Ishikawa (cell line): ENCODE data around the gene SLX9.

ENCODE experiments used
- CEBPB ChIP-seq: IDR thresholded peaks from 2 replicates; pipeline ENCODE4 v1.6.1; 2012
- CREB1 ChIP-seq: IDR thresholded peaks from 2 replicates; pipeline ENCODE4 v1.6.1; 2012; ENCODE audit warnings: low read depth
- EGR1 ChIP-seq: IDR thresholded peaks from 2 replicates; pipeline ENCODE4 v1.6.1; 2012
- EP300 ChIP-seq: IDR thresholded peaks from 2 replicates; pipeline ENCODE4 v1.6.1; 2012; ENCODE audit warnings: borderline replicate concordance
- FOXM1 ChIP-seq: IDR thresholded peaks from 2 replicates; pipeline ENCODE4 v1.6.1; 2012; ENCODE audit warnings: low read depth, borderline replicate concordance
- MAX ChIP-seq: IDR thresholded peaks from 2 replicates; pipeline ENCODE4 v1.6.1; 2012
- NFIC ChIP-seq: IDR thresholded peaks from 2 replicates; pipeline ENCODE4 v1.6.1; 2012
- RAD21 ChIP-seq: IDR thresholded peaks from 2 replicates; pipeline ENCODE4 v1.6.1; 2012; ENCODE audit warnings: low read depth
- REST ChIP-seq: IDR thresholded peaks from 2 replicates; pipeline ENCODE4 v1.6.1; 2012; ENCODE audit warnings: low read depth, mild to moderate bottlenecking
- TAF1 ChIP-seq: IDR thresholded peaks from 2 replicates; pipeline ENCODE4 v1.6.1; 2012; ENCODE audit warnings: low read depth, mild to moderate bottlenecking
- TCF12 ChIP-seq: IDR thresholded peaks from 2 replicates; pipeline ENCODE4 v1.6.1; 2012; ENCODE audit warnings: low read depth
- TEAD4 ChIP-seq: IDR thresholded peaks from 2 replicates; pipeline ENCODE4 v1.6.1; 2012
- YY1 ChIP-seq: IDR thresholded peaks from 2 replicates; pipeline ENCODE4 v1.6.1; 2012; ENCODE audit warnings: low read depth
- ZBTB7A ChIP-seq: IDR thresholded peaks from 2 replicates; pipeline ENCODE4 v1.6.1; 2012; ENCODE audit warnings: low read depth
- TF ChIP-seq, protein P1 (sequence below): IDR thresholded peaks from 2 replicates; pipeline ENCODE4 v1.6.1; 2012

Gene SLX9

DNA sequence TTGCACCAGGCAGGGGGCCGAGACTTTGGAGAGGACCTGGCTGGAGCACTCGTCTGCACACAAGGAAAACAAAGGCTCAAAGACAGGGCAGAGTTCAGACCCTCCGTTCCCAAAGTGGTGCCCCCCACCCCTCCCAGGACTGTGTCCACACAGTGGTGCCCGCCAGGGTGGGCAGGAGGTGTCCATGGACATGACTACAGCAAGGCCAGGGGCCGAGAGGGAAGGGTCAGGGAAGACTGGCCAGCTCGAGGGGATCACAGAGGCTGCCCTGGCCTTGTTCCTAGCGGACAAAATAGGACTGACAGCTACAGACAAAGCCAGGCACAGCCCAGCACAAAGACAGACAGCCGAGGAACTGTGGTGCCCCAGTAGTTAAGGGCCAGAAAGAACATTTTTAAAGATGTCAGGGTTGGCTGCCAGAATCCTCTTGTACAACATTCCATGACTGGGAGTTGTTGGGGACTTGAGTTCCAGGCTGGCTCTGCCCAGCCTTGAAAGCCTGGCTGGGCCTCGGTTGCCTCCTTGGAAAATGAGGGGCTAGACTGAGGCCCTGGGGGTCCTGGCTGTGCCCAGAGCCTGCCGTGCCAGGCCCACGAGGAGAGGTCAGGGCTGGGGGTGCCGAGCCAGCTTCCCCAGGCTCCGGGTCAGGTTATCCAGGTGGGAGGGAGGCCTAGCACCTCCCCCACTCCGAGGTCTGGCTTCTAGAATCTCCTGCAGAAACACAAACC lies 63.7 kb downstream of the SLX9 start:
- no peak for TF ChIP-seq CREB1
- no peak for TF ChIP-seq FOXM1
- no peak for TF ChIP-seq EGR1
- no peak for TF ChIP-seq TEAD4

GRCh38 chr21:45004059-45004422 lies 64.2 kb downstream of the SLX9 start:
- no peak for TF ChIP-seq ZBTB7A
- TF ChIP-seq, protein P1, sequence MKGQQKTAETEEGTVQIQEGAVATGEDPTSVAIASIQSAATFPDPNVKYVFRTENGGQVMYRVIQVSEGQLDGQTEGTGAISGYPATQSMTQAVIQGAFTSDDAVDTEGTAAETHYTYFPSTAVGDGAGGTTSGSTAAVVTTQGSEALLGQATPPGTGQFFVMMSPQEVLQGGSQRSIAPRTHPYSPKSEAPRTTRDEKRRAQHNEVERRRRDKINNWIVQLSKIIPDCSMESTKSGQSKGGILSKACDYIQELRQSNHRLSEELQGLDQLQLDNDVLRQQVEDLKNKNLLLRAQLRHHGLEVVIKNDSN = no peak
- TF ChIP-seq CREB1 = no peak
- TF ChIP-seq NFIC = no peak
- no peak for TF ChIP-seq CEBPB
- no peak for TF ChIP-seq EP300
- TF ChIP-seq RAD21 = no peak
- TF ChIP-seq REST = no peak
- TF ChIP-seq MAX = no peak

- TF ChIP-seq YY1 (no peak), ZBTB7A (no peak), REST (no peak), CREB1 (no peak), TEAD4 (no peak), EGR1 (no peak), FOXM1 (no peak)
- TF ChIP-seq, protein P1 = no peak
These were observed 64.8 kb downstream of the SLX9 start for GRCh38 chr21:45004481-45005247.

- TF ChIP-seq YY1 = no peak
These were observed 66.8 kb downstream of the SLX9 start for GRCh38 chr21:45006536-45007095.

GRCh38 chr21:45009616-45010015 lies 69.8 kb downstream of the SLX9 start:
- TF ChIP-seq MAX (no peak), YY1 (no peak), CEBPB (no peak), CREB1 (no peak), RAD21 (no peak), FOXM1 (no peak), ZBTB7A (no peak), TCF12 (no peak)
- TF ChIP-seq, protein P1 = no peak

GRCh38 chr21:45010096-45010495 lies 70.3 kb downstream of the SLX9 start:
- TF ChIP-seq TAF1 (no peak), CREB1 (no peak), TEAD4 (no peak), EP300 (no peak), MAX (no peak), TCF12 (no peak), CEBPB (no peak), RAD21 (no peak), YY1 (no peak), FOXM1 (no peak), REST (no peak), EGR1 (no peak), NFIC (no peak), ZBTB7A (no peak)
- TF ChIP-seq, protein P1 = no peak
